BJ (cell line): ENCODE measurements around the gene TMEM140. TPM values are rescaled to one million over a fixed set of nuclear protein-coding genes. Genes with fewer than 3 reads are reported as not detected.

Source experiments
- CTCF ChIA-PET: fragments of 350-600 bp; formaldehyde crosslinking; extraction: SDS; loops from one replicate; lab custom pipeline; 2021; ENCODE audit warnings: antibody characterized with exemption, inconsistent platforms; lab: Yijun Ruan, JAX
- POLR2A ChIA-PET: fragments of 300-600 bp; sonication (Branson Sonifier 250); formaldehyde crosslinking; extraction: SDS; loops from one replicate; lab custom pipeline; 2021; ENCODE audit warnings: antibody characterized with exemption; lab: Charles Lee
- DNase-seq: peaks from one replicate; pipeline ENCODE4 v3.0.0-alpha.2; 2011; ENCODE audit warnings: low read depth
- H3K27me3 ChIP-seq: 2 replicates; pipeline ENCODE4 v1.6.0; 2011; ENCODE audit warnings: low read length; ENCODE audit not compliant: control insufficient read depth, insufficient read depth
- H3K36me3 ChIP-seq: 2 replicates; pipeline ENCODE4 v1.5.1; 2011; ENCODE audit warnings: low read length; ENCODE audit not compliant: control insufficient read depth, insufficient read depth
- H3K4me3 ChIP-seq: 2 replicates; pipeline ENCODE4 v1.5.1; 2011; ENCODE audit warnings: low read depth, mild to moderate bottlenecking, control low read depth, low read length
- CTCF ChIP-seq: IDR thresholded peaks from 2 replicates; pipeline ENCODE4 v1.5.1; 2011; ENCODE audit warnings: low read depth, mild to moderate bottlenecking, control low read depth, inconsistent platforms, low read length, moderate library complexity; ENCODE audit not compliant: insufficient read depth
- polyA plus RNA-seq: library from polyadenylated mRNA; depleted of rRNA; stranded (reverse); fragments of >200 nt; gene quantifications from 2 replicates; pipeline ENCODE4 v1.2.3, GENCODE V29; 2011

The TMEM140 gene
- polyA plus RNA-seq, 1 experiment: 5.5 TPM

DNA sequence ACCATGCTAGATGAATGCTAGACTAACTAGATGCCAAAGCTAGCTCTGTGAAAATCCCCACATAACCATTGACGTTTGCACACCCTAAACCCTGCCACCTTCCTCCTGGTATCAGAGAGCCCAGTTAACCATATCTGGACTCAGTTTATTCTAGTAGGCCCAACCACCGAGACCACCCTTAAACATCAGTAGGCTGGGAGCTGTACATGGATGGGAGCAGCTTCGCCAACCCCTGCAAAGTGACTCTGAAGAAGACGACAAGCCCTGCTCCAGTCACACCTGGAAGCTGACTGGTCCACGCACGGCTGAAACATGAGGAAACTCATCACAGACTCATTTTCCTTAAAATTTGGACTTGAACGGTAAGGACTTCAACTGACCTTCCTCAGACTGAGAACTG, 27.1 kb downstream of the TMEM140 start:
- Histone ChIP-seq H3K27me3 (no peaks in the 10 kb centered on the region), H3K36me3 (no peaks in the 10 kb centered on the region), H3K4me3 (no peak overlapping the region)
- ChIA-PET POLR2A (no interaction called here), CTCF (interaction anchor here (0.8 to 1.6 kb wide), 3 partner anchors 11 to 30 kb away, joined by 3 read pairs; no protein-coding TSS in a partner anchor)
- DNase-seq: no peak
- TF ChIP-seq CTCF: no peak

- no peak overlapping the region for H3K4me3 ChIP-seq
- POLR2A ChIA-PET: no interaction called here
- no peak for TF ChIP-seq CTCF
- no peaks in the 10 kb centered on the region for H3K27me3 ChIP-seq
- no peaks in the 10 kb centered on the region for H3K36me3 ChIP-seq
- CTCF ChIA-PET: interaction anchor here (0.6 to 1.6 kb wide), 3 partner anchors 11 to 486 kb away, joined by 3 to 4 read pairs (median 3); no protein-coding TSS in a partner anchor
- DNase-seq: no peak
Measured at GRCh38 chr7:135175931-135176330, 28.1 kb downstream of the TMEM140 start.

DNA sequence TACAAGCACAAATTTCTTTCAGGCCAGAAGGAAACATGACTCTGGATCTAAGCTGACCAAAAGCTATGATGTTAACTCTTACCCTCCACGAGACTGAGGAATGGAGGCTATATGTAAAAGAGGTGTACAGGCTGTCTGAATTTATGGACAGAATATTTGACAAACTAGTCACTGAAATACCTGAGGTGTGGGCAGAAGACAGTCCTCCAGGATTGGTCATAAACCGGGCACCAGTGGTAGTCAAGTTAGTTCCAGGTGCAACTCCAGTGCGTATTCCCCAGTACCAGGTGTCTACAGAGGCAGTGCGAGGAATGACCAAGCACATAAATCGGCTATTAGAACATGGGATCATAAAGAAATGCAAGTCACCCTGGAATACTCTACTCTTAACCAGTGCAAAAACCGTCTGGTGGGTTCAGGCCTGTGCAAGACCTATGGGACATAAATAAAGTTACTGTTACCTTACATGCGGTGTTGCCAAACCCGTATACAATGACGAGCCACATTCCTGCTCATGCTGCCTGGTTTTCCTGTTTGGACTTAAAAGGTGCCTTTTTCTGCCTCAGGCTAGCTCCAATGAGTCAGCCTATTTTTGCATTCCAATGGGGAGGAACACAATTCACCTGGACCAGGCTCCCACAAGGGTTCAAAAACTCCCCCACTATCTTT, 29.3 kb downstream of the TMEM140 start:
- H3K27me3 ChIP-seq: no peaks in the 10 kb centered on the region
- no peak overlapping the region for H3K4me3 ChIP-seq
- no peak for DNase-seq
- peaks cover 2% of the 10 kb centered on the region for H3K36me3 ChIP-seq
- CTCF ChIA-PET: interaction anchor here (1.2 kb wide), 1 partner anchor 13 kb away, joined by 3 read pairs; no protein-coding TSS in a partner anchor
- no peak for TF ChIP-seq CTCF
- POLR2A ChIA-PET: no interaction called here

GRCh38 chr7:135178364-135178763, 30.5 kb downstream of the TMEM140 start:
- TF ChIP-seq CTCF: no peak
- POLR2A ChIA-PET: interaction anchor here (0.6 kb wide), 1 partner anchor 9 kb away, joined by 3 read pairs; no protein-coding TSS in a partner anchor
- no peak overlapping the region for H3K4me3 ChIP-seq
- CTCF ChIA-PET: interaction anchor here (1.1 kb wide), 1 partner anchor 32 kb away, joined by 3 read pairs; no protein-coding TSS in a partner anchor
- no peak for DNase-seq
- peaks cover 5% of the 10 kb centered on the region for H3K36me3 ChIP-seq
- H3K27me3 ChIP-seq: no peaks in the 10 kb centered on the region

DNA sequence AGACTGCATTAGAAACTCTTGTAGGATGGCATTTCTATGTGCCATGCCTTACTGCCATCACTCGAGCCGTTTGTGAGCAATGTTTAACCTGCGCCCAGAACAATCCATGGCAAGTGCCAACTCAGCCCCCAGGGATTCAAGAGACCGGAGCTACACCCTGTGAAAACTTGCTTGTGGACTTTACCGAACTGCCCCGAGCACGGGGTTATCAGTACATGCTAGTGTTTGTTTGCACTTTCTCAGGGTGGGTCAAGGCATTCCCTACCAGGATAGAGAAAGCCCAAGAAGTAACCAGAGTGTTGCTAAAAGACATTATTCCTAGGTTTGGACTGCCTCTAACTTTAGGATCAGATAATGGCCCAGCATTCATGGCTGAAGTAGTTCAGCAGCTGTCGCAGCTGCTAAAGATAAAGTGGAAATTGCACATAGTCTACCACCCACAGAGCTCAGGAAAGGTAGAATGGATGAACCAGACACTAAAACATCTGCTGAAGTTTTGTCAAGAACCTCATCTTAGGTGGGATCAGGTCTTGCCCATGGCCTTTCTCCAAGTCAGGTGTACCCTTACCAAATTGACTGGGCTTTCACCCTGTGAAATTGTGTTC, 31.6 kb downstream of the TMEM140 start:
- ChIA-PET CTCF (interaction anchor here (1.1 kb wide), 1 partner anchor 31 kb away, joined by 3 read pairs; no protein-coding TSS in a partner anchor), POLR2A (no interaction called here)
- Histone ChIP-seq H3K4me3 (no peak overlapping the region), H3K27me3 (no peaks in the 10 kb centered on the region), H3K36me3 (peaks cover 10% of the 10 kb centered on the region)
- no peak for DNase-seq
- no peak for TF ChIP-seq CTCF
